HepG2 (cell line): Measurements from ENCODE around the gene TANGO2. TPM values are rescaled to one million over a fixed set of nuclear protein-coding genes. Genes with fewer than 3 reads are reported as not detected.

ENCODE experiments used
- ATAC-seq: fragments of 200-7000 bp; cut with Tn5 transposase; 3 replicates; pipeline ENCODE4 v1.9.1; 2020; ENCODE audit warnings: mild to moderate bottlenecking, moderate library complexity
- BruUV-seq: library from RNA; stranded (reverse); fragments of 400-500 nt; replicated peaks from 2 replicates; lab custom pipeline; 2021; lab: Mats Ljungman, UMichigan
- CTCF ChIA-PET: fragments of 300-600 bp; formaldehyde crosslinking; extraction: SDS; loops from one replicate; lab custom pipeline; 2021; ENCODE audit warnings: low total read pairs, inconsistent platforms, low intra/inter-chr PET ratio; lab: Yijun Ruan, JAX
- POLR2A ChIA-PET: fragments of 350-600 bp; sonication (Branson Sonifier 250); formaldehyde crosslinking; loops from one replicate; lab custom pipeline; 2020; ENCODE audit warnings: antibody characterized with exemption, inconsistent platforms; lab: Yijun Ruan, JAX
- DNase-seq: peaks from one replicate; pipeline ENCODE4 v3.0.0-alpha.2; 2015; ENCODE audit warnings: low spot score
- FAIRE-seq: peaks from 3 replicates; lab custom pipeline; 2011; peaks lifted over from hg19 to GRCh38; lab: Jason Lieb, UNC
- H2AFZ ChIP-seq: one replicate; pipeline ENCODE4 v1.6.1; 2011; ENCODE audit warnings: low read length, inconsistent platforms
- H3K27ac ChIP-seq: fragments of 300-600 bp; 3 replicates; pipeline ENCODE4 v1.8.0; 2011; ENCODE audit warnings: mixed run types, mild to moderate bottlenecking, mixed read lengths, low read length, inconsistent platforms; ENCODE audit not compliant: insufficient read depth; ENCODE audit errors: extremely low read length
- H3K27me3 ChIP-seq, 2 experiments: fragments of 200-600 bp in 1 of 2; 2 replicates in 1 of 2; 3 replicates in 1 of 2; pipeline versions ENCODE4 v1.6.0 to v1.8.0; 2011; ENCODE audit warnings: low read length in 2 of 2, mild to moderate bottlenecking in 2 of 2, moderate library complexity in 2 of 2, inconsistent platforms in 1 of 2; ENCODE audit not compliant: insufficient read depth in 2 of 2, control insufficient read depth in 1 of 2
- H3K36me3 ChIP-seq, 2 experiments: fragments of 200-600 bp in 1 of 2; replicated peaks in 1 of 2; 2 replicates in 1 of 2; 3 replicates in 1 of 2; pipeline versions ENCODE4 v1.5.1 to v1.8.0; 2011; ENCODE audit warnings: low read length in 2 of 2, inconsistent platforms in 1 of 2; ENCODE audit not compliant: insufficient read depth in 2 of 2, control insufficient read depth in 1 of 2
- H3K4me1 ChIP-seq: 2 replicates; pipeline ENCODE4 v1.5.1; 2012; ENCODE audit warnings: low read length, inconsistent platforms; ENCODE audit not compliant: insufficient read depth
- H3K4me2 ChIP-seq: 2 replicates; pipeline ENCODE4 v1.6.0; 2011; ENCODE audit warnings: low read depth, low read length, inconsistent platforms
- H3K4me3 ChIP-seq, 3 experiments: fragments of 200-600 bp in 1 of 3; sonication (generic), shearing (Covaris generic) in 1 of 3; replicated peaks in 1 of 3; 2 replicates each; pipeline ENCODE4 v1.5.1; 2011 to 2016; ENCODE audit warnings: low read length in 3 of 3, inconsistent platforms in 2 of 3, low read depth in 2 of 3, mild to moderate bottlenecking in 2 of 3, control low read depth in 1 of 3, mixed read lengths in 1 of 3; ENCODE audit not compliant: insufficient read depth in 1 of 3
- H3K79me2 ChIP-seq: one replicate; pipeline ENCODE4 v1.6.1; 2011; ENCODE audit warnings: low read length, inconsistent platforms; ENCODE audit not compliant: insufficient read depth
- H3K9ac ChIP-seq: 2 replicates; pipeline ENCODE4 v1.6.0; 2011; ENCODE audit warnings: mild to moderate bottlenecking, low read depth, low read length, inconsistent platforms; ENCODE audit not compliant: insufficient read depth
- H3K9me3 ChIP-seq: 2 replicates; pipeline ENCODE4 v1.5.1; 2012; ENCODE audit warnings: mild to moderate bottlenecking, low read length
- H4K20me1 ChIP-seq: 2 replicates; pipeline ENCODE4 v1.6.0; 2011; ENCODE audit warnings: inconsistent platforms, mild to moderate bottlenecking, low read length, moderate library complexity; ENCODE audit not compliant: insufficient read depth
- AGO2 ChIP-seq: fragments of 200-400 bp; formaldehyde crosslinking; optimal IDR thresholded peaks from 2 replicates; pipeline ENCODE3; 2017; ENCODE audit warnings: mild to moderate bottlenecking, low read depth, low read length, moderate library complexity
- DNMT3B ChIP-seq: conservative IDR thresholded peaks from 2 replicates; pipeline ENCODE4 v1.6.1; 2016; ENCODE audit warnings: missing biosample characterization, control low read depth
- PHF21A ChIP-seq: sonication (generic); formaldehyde crosslinking; IDR thresholded peaks from 2 replicates; pipeline ENCODE4 v1.5.0; 2020; ENCODE audit warnings: mild to moderate bottlenecking, missing genetic modification reagents
- POLR2A ChIP-seq, 2 experiments: IDR thresholded peaks; 2 replicates each; pipeline ENCODE4 v1.6.1; 2011; ENCODE audit warnings: low read depth in 2 of 2, low read length in 2 of 2, mild to moderate bottlenecking in 1 of 2, moderate library complexity in 1 of 2; ENCODE audit not compliant: insufficient read depth in 1 of 2
- RNF2 ChIP-seq: fragments of 450-650 bp; conservative IDR thresholded peaks from 2 replicates; pipeline ENCODE4 v1.6.1; 2016; ENCODE audit warnings: low read depth
- SIX1 ChIP-seq: sonication (generic); formaldehyde crosslinking; IDR thresholded peaks from 2 replicates; pipeline ENCODE4 v1.4.0; 2020; ENCODE audit warnings: missing genetic modification reagents, borderline replicate concordance
- SOX5 ChIP-seq: IDR thresholded peaks from 2 replicates; pipeline ENCODE4 v1.6.1; 2016; ENCODE audit warnings: borderline replicate concordance
- SRY ChIP-seq: sonication (generic); formaldehyde crosslinking; IDR thresholded peaks from 2 replicates; pipeline ENCODE4 v1.8.0; 2022; ENCODE audit warnings: mild to moderate bottlenecking, missing genetic modification reagents
- ZNF263 ChIP-seq: sonication (generic); formaldehyde crosslinking; IDR thresholded peaks from 2 replicates; pipeline ENCODE4 v1.4.0; 2020; ENCODE audit warnings: missing genetic modification reagents
- ZNF326 ChIP-seq: sonication (generic); formaldehyde crosslinking; IDR thresholded peaks from 2 replicates; pipeline ENCODE4 v1.4.0; 2020; ENCODE audit warnings: missing genetic modification reagents, borderline replicate concordance
- ZNF496 ChIP-seq: sonication (generic); formaldehyde crosslinking; IDR thresholded peaks from 2 replicates; pipeline ENCODE4 v1.8.1; 2023; ENCODE audit warnings: mild to moderate bottlenecking, moderate library complexity, missing genetic modification reagents; ENCODE audit not compliant: insufficient replicate concordance
- ZNF549 ChIP-seq: sonication (generic); formaldehyde crosslinking; IDR thresholded peaks from 2 replicates; pipeline ENCODE4 v1.5.0; 2020; ENCODE audit warnings: missing genetic modification reagents
- ZNF720 ChIP-seq: sonication (generic); formaldehyde crosslinking; IDR thresholded peaks from 2 replicates; pipeline ENCODE4 v1.4.0; 2020; ENCODE audit warnings: missing genetic modification reagents
- WGBS: methylation state at CpG from one replicate; pipeline ENCODE4 v1.1.6; 2017; ENCODE audit warnings: low lambda C conversion rate; 5-methylcytosine and 5-hydroxymethylcytosine counted together
- in situ Hi-C: cut with HindIII; loops from 2 replicates; pipeline ENCODE4 v1.10.0; 2017; ENCODE audit warnings: low pct_unique_long_range_greater_than_20kb; ENCODE audit not compliant: extremely low pct_ligation_motif_present
- intact Hi-C: fragments of 100-400 bp; cut with micrococcal nuclease; formaldehyde crosslinking; loops from one replicate; pipeline ENCODE4 v1.10.0; 2022; ENCODE audit not compliant: unreplicated experiment
- polyA plus RNA-seq, 8 experiments: library from polyadenylated mRNA; depleted of rRNA in 3 of 8; stranded (reverse) in 7 of 8; unstranded in 1 of 8; fragments of >200 nt; fragmentation: Illumina TruSeq in 4 of 8; extraction: Trizol in 4 of 8; gene quantifications; 2 replicates each; pipeline versions ENCODE4 v1.2.1 to v1.2.3, GENCODE V29; 2011 to 2016; ENCODE audit warnings: low read depth in 4 of 8, missing spikeins in 1 of 8, mixed read lengths in 1 of 8; ENCODE audit not compliant: insufficient read depth in 1 of 8
- total RNA-seq, 5 experiments: library from RNA; depleted of rRNA; stranded (reverse); fragments of >200 nt; fragmentation: Illumina TruSeq; extraction: Trizol; gene quantifications; 2 replicates each; pipeline ENCODE4 v1.2.3, GENCODE V29; 2016; ENCODE audit warnings: low read depth in 1 of 5

Gene TANGO2
- total and polyA plus RNA-seq, 2 of the 13 experiments (the other 11 are each of a cell fraction or from before 2014, with no cell fraction given) = 12.9 to 14.8 TPM

DNA sequence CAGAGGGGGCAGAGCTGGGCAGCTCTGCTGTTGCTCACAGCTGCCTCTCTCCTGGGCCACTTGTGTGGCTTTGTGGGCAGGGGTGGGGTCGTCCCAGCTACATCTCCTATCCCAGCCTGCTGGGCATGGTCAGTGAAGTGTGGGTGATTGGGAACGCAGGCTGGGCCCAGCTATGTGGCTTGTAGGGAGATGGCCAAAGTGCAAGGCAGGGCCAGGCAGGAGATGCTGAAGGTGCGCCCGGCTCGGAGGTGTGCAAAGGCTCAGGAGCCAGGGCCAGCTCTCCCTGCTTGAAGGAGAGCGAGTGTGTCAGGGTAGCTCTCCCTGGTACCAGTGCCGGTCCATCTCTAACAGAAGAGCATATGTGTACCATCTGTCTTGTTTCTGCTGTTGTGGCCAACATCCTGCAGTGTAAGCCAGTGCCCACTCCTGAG, 86.6 kb downstream of the TANGO2 start:
- H3K36me3 ChIP-seq = peaks cover 47 to 91% of the 10 kb centered on the region in 2 experiments
- H3K9me3 ChIP-seq = no peaks in the 10 kb centered on the region
- DNase-seq = no peak
- H3K4me2 ChIP-seq = no peak overlapping the region
- no TSS peak for BruUV-seq
- ATAC-seq = no peak
- ChIA-PET CTCF (no interaction called here), POLR2A (interaction anchor here (1.3 kb wide), 1 partner anchor 10 kb away, joined by 4 read pairs; the partner anchor contains the start of gene TRMT2A)
- FAIRE-seq = no peak
- peaks cover 4% of the 10 kb centered on the region; the same call in 1 of the 2 replicates for H4K20me1 ChIP-seq
- no peak overlapping the region for H3K9ac ChIP-seq
- peaks cover 8% of the 10 kb centered on the region for H3K4me1 ChIP-seq
- in situ Hi-C loops = no loop called here
- H2AFZ ChIP-seq = no peak overlapping the region
- H3K79me2 ChIP-seq = peaks cover 5% of the 10 kb centered on the region
- H3K27ac ChIP-seq = no peak overlapping the region
- H3K27me3 ChIP-seq = no peaks in the 10 kb centered on the region
- no peak overlapping the region for H3K4me3 ChIP-seq
- intact Hi-C loops = no loop called here
- TF ChIP-seq SIX1 (CRISPR knock-in tag) = no peak
- 0 out of 4 replicates have a peak, but pooled peaks of 1 of the 2 experiments have one; percentile 12 for TF ChIP-seq POLR2A (IDR thresholded peaks at IDR 0.05; ENCODE audit: insufficient read depth in 1 of 2, low read depth in 2 of 2, low read length in 2 of 2)
- no peak for TF ChIP-seq SOX5
- no peak for TF ChIP-seq DNMT3B (CRISPR knock-in tag)
- TF ChIP-seq ZNF263 (CRISPR knock-in tag) = no peak
- no peak for TF ChIP-seq ZNF720
- 98% methylated on average over 6 of the region's 7 CpGs for WGBS

DNA sequence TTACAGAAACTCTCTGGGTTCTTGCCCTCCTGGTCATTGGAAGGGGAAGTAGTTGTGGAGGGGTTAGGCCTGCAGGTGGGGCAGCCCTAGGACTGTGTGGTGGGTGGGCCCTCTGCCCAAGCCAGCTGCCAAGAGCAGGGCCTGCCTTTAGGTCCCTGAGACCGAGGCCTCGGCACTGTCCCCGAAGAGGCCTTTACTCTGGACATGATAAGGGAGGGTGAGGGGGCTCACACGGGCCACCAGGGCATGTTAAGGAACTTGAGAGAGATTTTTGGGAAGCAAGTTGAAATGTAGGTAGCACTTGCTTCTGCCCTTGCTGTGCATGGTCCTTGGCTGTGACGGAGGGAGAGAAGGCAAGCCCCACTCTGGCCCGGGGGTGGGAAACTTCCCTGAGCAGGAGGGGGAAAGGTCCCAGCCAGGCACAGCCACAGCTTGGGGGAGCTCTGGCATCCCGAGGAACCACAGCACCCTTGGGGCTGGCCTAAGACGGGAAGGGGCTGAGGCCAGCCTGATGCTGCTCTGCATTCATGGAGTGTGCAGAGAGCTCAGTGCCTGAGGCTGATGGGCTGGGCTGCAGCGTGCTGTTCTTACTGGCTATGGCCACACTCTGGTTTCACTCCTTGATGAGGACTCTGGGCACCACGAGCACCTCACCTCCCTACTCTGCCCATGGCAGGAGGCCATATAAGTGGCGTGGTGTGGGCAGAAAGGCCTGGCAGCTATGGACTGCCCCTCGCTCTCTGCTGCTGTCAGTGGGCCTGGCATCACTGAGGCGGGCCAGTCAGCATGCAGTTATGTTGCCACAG, 87.2 kb downstream of the TANGO2 start:
- CTCF ChIA-PET = no interaction called here
- H4K20me1 ChIP-seq = peaks cover 4% of the 10 kb centered on the region; the same call in 1 of the 2 replicates
- H3K4me1 ChIP-seq = peaks cover 10% of the 10 kb centered on the region
- in situ Hi-C loops = no loop called here
- FAIRE-seq = no peak
- no peak overlapping the region for H3K4me3 ChIP-seq
- no TSS peak for BruUV-seq
- intact Hi-C loops = no loop called here
- H3K27me3 ChIP-seq = no peaks in the 10 kb centered on the region
- H3K79me2 ChIP-seq = peaks cover 3% of the 10 kb centered on the region
- no peak overlapping the region for H3K4me2 ChIP-seq
- no peak overlapping the region for H3K27ac ChIP-seq
- DNase-seq = no peak
- POLR2A ChIA-PET = interaction anchor here (1.3 kb wide), 1 partner anchor 9 kb away, joined by 4 read pairs; the partner anchor contains the start of gene TRMT2A
- no peak overlapping the region for H2AFZ ChIP-seq
- H3K9me3 ChIP-seq = no peaks in the 10 kb centered on the region
- ATAC-seq = no peak
- WGBS = 96% methylated on average over 10 of the region's 13 CpGs
- H3K36me3 ChIP-seq = peaks cover 48 to 91% of the 10 kb centered on the region in 2 experiments
- H3K9ac ChIP-seq = no peak overlapping the region
- TF ChIP-seq PHF21A (CRISPR knock-in tag) = no peak
- no peak for TF ChIP-seq ZNF549
- TF ChIP-seq ZNF326 (CRISPR knock-in tag) = no peak
- TF ChIP-seq AGO2 = peak; percentile 71
- no peak for TF ChIP-seq ZNF496 (CRISPR knock-in tag)
- no peak for TF ChIP-seq SRY (CRISPR knock-in tag)
- TF ChIP-seq RNF2 = no peak
- TF ChIP-seq, all 625 proteins: peak for 1
